Stimulated activated CD4-positive, alpha-beta T cell treated with anti-CD3 and anti-CD28 coated beads, Interleukin-12 subunit alpha, Interleukin-12 subunit beta, amount 100 ng/mL, for 24 hours (primary cell): ENCODE measurements around the gene GLS2.
A peak's percentile ranks its signal among the peaks of the same experiment; 100 is the strongest.
"Not testable (repeated sequence)": the region's sequence is repeated elsewhere in the genome, so short reads cannot be mapped to it uniquely, and the experiment has no call there.

ENCODE experiments used
- DNase-seq, 2 experiments: peaks; one replicate each; pipeline ENCODE4 v3.0.0-alpha.2; 2020; ENCODE audit warnings: low read depth in 2 of 2

The GLS2 gene

DNA sequence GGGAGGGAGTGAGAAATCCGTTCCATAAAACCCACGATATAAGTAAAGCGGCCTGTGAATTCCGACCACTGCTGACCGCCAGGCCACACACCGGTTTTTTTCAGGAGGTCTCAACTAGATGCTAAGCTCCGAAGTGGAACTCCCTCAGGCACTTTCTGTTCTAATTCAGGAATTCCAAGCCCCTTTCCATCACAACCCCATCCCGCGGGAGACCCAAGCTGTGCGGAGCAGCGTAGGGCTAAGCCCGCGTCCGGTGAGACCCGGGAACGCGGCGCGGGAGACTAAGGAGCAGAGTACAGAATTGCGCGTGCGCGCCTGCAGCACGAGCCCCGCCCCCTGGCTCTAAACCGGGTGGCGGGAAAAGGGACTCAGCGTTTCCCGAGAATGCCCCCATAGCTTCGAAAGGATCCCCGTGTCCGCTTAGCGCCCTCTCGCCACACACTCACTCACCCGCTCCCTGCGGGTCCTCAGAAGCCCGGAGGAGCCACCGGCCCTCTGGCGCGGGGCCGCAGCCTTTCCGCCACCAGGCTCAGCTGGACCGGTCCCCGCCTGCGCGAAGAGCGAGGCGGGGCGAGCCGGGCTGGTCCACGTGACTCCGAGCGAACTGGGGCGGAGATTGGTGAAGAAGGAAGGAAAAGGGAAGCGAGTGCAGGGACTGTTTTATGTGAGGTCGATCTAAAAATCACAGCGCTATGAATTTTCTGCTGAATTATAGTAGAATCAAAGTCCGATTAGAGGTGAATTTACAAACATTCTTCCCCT, 38.9 kb downstream of the GLS2 start, which contains the start of gene TIMELESS:
TSS of gene TIMELESS (minus strand) at position 567 of the 762 bp plus-strand sequence. CDS start 15,256 bp downstream, outside the sequence.
- DNase-seq = peak; percentile 73 to 80

DNA sequence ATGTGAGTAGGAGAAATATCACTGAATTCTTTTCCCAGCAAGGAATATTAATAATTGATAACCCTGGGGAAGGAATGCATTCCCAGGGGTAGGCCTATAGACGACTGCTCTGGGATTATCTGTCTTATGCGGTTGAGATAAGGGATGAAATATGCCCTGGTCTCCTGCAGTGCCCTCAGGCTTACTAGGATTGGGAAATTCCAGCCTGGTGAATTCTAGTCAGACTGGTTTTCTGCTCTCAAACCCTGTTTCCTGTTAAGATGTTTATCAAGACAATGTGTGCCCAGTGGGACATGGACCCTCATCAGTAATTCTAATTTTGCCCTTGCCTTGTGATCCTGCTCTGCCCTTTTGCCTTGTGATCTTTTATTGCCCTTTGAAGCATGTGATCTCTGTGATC, 44.8 kb downstream of the GLS2 start:
- DNase-seq = not testable (repeated sequence)

DNA sequence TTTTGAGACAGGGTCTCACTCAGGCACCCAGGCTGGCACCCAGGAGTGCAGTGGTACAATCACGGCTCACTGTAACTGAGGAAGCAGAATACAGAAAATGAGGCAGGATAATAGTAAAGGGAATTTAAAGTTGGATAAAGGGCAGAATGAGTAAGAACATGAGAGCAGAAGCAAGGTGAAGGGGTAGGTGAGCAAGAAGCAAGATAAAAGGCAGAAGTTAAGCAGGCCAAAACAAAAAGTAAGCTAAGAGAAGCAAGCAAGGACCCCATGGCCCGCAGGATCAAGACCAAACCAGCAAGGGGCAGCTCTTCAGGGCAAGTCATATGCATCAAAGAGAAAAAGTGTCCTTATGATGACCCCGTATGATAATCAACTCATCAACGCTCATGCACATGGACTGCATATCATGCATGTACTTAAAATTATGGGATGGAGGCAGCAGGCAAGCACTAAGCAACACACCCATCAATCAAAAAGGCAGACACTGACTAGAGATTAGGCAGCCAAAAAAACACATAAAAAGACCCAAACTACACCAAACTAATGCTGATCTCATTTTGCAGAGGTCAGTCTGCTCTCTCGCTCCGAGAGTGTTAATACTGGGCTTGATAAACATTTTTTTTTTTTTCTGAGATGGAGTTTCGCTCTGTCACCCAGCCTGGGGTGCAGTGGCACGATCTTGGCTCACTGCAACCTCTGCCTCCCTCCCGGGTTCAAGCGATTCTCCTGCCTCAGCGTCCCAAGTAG, 50.4 kb downstream of the GLS2 start:
- DNase-seq = no peak

DNA sequence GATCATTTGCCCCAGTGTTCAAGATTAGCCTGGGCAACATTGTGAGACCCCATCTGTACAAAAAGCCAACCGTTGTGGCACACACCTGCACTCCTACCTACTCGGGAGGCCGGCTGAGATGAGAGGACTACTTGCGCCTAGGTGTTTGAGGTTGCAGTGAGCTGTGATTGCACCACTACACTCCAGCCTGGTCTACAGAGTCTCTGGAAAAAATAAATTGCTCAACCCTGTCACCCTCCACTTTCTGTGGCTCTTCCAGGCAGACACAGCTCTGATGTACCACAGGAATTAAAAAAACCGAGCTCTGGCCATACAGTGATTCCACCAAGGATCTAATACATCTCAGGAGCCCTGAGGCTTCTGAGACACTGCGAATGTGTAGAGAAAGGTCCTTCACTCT, 53.1 kb downstream of the GLS2 start:
- no peak for DNase-seq

DNA sequence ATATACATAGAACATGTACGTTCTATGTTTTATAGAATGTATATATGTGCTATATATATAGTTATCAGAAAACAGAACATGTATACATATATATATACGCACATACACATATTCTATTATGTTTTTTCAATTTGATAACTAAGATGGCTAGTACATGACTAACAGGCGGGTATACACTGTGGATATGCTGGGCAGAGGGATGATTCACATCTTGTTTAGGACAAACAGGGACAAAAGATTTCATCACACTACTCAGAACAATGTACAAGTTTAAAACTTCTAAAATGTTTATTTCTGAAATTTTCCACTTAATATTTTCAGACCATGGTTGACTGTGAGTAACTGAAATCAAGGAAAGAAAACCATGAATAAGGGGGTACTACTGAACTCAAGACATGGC, 56.1 kb downstream of the GLS2 start:
- DNase-seq = no peak

DNA sequence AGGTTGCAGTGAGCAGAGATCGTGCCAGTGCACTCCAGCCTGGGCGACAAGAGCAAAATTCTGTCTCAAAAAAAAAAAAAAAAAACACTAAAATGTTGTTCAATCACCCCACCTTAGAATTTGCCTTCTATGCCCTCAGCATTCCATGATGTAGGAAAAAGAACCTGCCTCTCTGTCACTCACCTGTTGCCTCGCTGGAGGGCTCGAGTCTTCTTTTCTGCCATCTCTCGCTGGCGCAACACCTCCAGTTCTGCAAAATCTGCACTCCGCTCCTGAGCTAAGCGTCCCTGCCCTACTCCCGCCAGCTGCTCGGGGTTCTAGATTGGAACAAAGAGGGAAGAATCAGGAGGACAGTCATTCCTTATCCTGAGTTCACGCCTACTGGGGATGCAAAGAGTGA, 56.7 kb downstream of the GLS2 start:
- no peak for DNase-seq

DNA sequence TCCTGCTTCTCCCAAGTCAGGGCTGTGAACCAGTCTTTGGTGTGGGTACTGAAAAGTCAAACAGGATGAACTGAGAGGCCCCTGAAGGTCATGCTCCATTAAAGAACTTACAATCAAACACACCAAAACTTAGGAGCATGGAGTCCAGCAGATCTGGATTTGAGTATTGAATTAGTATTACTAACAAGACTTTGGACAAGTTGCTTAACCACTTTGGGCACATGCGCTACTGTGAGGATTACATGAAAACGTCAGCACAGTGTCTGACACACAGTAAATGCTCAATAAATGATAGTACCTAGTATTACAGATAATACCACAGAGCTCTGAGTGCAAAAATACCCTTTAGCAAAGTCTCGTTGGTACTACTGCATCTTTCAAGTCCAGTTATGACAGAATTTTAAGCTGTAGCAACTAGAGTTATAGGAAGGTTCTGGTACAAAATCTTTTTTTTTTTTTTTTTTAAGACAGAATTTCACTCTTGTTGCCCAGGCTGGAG, 62.0 kb downstream of the GLS2 start:
- no peak for DNase-seq

DNA sequence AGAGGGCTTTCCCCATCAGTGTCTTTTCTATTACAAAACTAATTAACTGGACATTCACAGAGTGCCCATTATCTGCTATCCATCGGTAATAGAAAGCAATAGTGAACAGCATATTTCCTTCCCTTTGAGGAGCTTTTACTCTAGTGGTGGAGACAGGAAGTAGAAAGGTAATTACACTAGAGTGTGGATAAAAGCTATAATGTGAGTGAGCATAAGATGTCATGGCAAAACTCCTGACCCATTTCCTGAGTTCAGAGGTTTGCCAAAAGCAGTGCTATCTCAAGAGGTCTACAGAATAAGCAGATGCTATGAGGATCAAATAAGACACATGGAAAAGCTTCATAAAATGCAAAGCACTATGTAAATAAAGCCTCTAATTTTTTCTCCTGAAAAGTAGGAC, 62.8 kb downstream of the GLS2 start:
- no peak for DNase-seq
